GM19463 (cell line): ENCODE results near the gene ITSN1.
"Not testable (repeated sequence)": the region's sequence is repeated elsewhere in the genome, so short reads cannot be mapped to it uniquely, and the experiment has no call there.

Experiments
- ATAC-seq: cut with Tn5 transposase; IDR thresholded peaks from one replicate; pipeline ENCODE4 v1.9.1; 2021; ENCODE audit warnings: mild to moderate bottlenecking, moderate library complexity; ENCODE audit not compliant: unreplicated experiment

Gene ITSN1

GRCh38 chr21:33721081-33721480 lies 78.8 kb downstream of the ITSN1 start:
- ATAC-seq, result no peak

- not testable (repeated sequence) for ATAC-seq
Measured at GRCh38 chr21:33729139-33729538, 86.8 kb downstream of the ITSN1 start.

GRCh38 chr21:33729641-33730040 lies 87.3 kb downstream of the ITSN1 start:
- ATAC-seq, result no peak

GRCh38 chr21:33731447-33731846 lies 89.1 kb downstream of the ITSN1 start:
- no peak for ATAC-seq

GRCh38 chr21:33732038-33732437 lies 89.7 kb downstream of the ITSN1 start:
- ATAC-seq, result no peak

- ATAC-seq, result no peak
Measured at GRCh38 chr21:33733601-33734000, 91.3 kb downstream of the ITSN1 start.

- no peak for ATAC-seq
Measured at GRCh38 chr21:33734291-33734690, 92.0 kb downstream of the ITSN1 start.

GRCh38 chr21:33734818-33735217 lies 92.5 kb downstream of the ITSN1 start:
- ATAC-seq, result no peak

- ATAC-seq, result no peak
Measured at GRCh38 chr21:33736569-33736968, 94.3 kb downstream of the ITSN1 start.

GRCh38 chr21:33739701-33740100 lies 97.4 kb downstream of the ITSN1 start:
- ATAC-seq, result no peak

GRCh38 chr21:33747420-33747819 lies 105.1 kb downstream of the ITSN1 start:
- ATAC-seq, result no peak

GRCh38 chr21:33748903-33749302 lies 106.6 kb downstream of the ITSN1 start:
- no peak for ATAC-seq

GRCh38 chr21:33750017-33750416 lies 107.7 kb downstream of the ITSN1 start:
- ATAC-seq, result no peak

- ATAC-seq, result no peak
Measured at GRCh38 chr21:33751120-33751519, 108.8 kb downstream of the ITSN1 start.

GRCh38 chr21:33751533-33751932 lies 109.2 kb downstream of the ITSN1 start:
- no peak for ATAC-seq

- no peak for ATAC-seq
Measured at GRCh38 chr21:33752260-33752659, 110.0 kb downstream of the ITSN1 start.

- ATAC-seq, result no peak
Measured at GRCh38 chr21:33753886-33754285, 111.6 kb downstream of the ITSN1 start.

GRCh38 chr21:33754481-33754880 lies 112.2 kb downstream of the ITSN1 start:
- no peak for ATAC-seq

GRCh38 chr21:33755354-33755753 lies 113.1 kb downstream of the ITSN1 start:
- no peak for ATAC-seq

- ATAC-seq, result no peak
Measured at GRCh38 chr21:33760641-33761440, 118.5 kb downstream of the ITSN1 start.

- no peak for ATAC-seq
Measured at GRCh38 chr21:33761441-33762036, 119.2 kb downstream of the ITSN1 start.

GRCh38 chr21:33762803-33763581 lies 120.7 kb downstream of the ITSN1 start:
- ATAC-seq, result no peak
